B cell (primary cell): ENCODE measurements around the gene NRL. TPM values are rescaled to one million over a fixed set of nuclear protein-coding genes. Genes with fewer than 3 reads are reported as not detected.

Experiments
- ATAC-seq: fragments of 200-7000 bp; cut with Tn5 transposase; one replicate; pipeline ENCODE4 v1.10.0; 2021; ENCODE audit warnings: low read depth, mild to moderate bottlenecking, moderate number of reproducible peaks, moderate library complexity
- CTCF ChIA-PET: fragments of 350-600 bp; sonication (Branson Sonifier 250); formaldehyde crosslinking; loops from one replicate; lab custom pipeline; 2021; ENCODE audit warnings: antibody characterized with exemption, inconsistent platforms; lab: Charles Lee
- POLR2A ChIA-PET: fragments of 350-600 bp; sonication (Branson Sonifier 250); formaldehyde crosslinking; loops from one replicate; lab custom pipeline; 2021; ENCODE audit warnings: antibody characterized with exemption; lab: Charles Lee
- DNase-seq: peaks from one replicate; pipeline ENCODE4 v3.0.0; 2013
- H2AFZ ChIP-seq: 2 replicates; pipeline ENCODE4 v1.6.1; 2012; ENCODE audit warnings: mild to moderate bottlenecking, low read depth, low read length; ENCODE audit not compliant: insufficient read depth, poor library complexity, severe bottlenecking
- H3K27ac ChIP-seq, 2 donors: 1 replicate in 1 of 2; 2 replicates in 1 of 2; pipeline ENCODE4 v1.5.1; 2012 to 2013; ENCODE audit warnings: low read length in 2 of 2, mild to moderate bottlenecking in 2 of 2, moderate library complexity in 1 of 2
- H3K27me3 ChIP-seq, 4 experiments: fragments of 200-600 bp in 1 of 4; sonication (generic) in 1 of 4; replicated peaks in 1 of 4; 1 replicate in 2 of 4; 2 replicates in 2 of 4; pipeline versions ENCODE4 v1.6.1 to v1.7.0; 2013 to 2016; ENCODE audit warnings: low read length in 3 of 4, mild to moderate bottlenecking in 2 of 4, mixed read lengths in 1 of 4, moderate library complexity in 1 of 4; ENCODE audit not compliant: insufficient read depth in 4 of 4, control insufficient read depth in 3 of 4; ENCODE audit errors: control extremely low read depth in 1 of 4
- H3K36me3 ChIP-seq, 2 experiments: replicated peaks in 1 of 2; 1 replicate in 1 of 2; 2 replicates in 1 of 2; pipeline versions ENCODE4 v1.6.1 to v1.7.1; 2013; ENCODE audit warnings: low read length in 1 of 2; ENCODE audit not compliant: insufficient read depth in 2 of 2, control insufficient read depth in 1 of 2; ENCODE audit errors: control extremely low read depth in 1 of 2, extremely low read depth in 1 of 2
- H3K4me1 ChIP-seq, 2 donors: fragments of 200-600 bp in 1 of 2; sonication (generic) in 1 of 2; 1 replicate in 1 of 2; 2 replicates in 1 of 2; pipeline versions ENCODE4 v1.5.1 to v1.6.1; 2013 to 2017; ENCODE audit warnings: low read length in 2 of 2; ENCODE audit not compliant: control insufficient read depth in 2 of 2, insufficient read depth in 2 of 2
- H3K4me2 ChIP-seq: replicated peaks from 2 replicates; pipeline ENCODE3; 2012; ENCODE audit warnings: mild to moderate bottlenecking, low read depth, low read length; ENCODE audit not compliant: poor library complexity, severe bottlenecking
- H3K4me3 ChIP-seq, 5 experiments: fragments of 200-600 bp in 1 of 5; sonication (generic) in 1 of 5; 1 replicate in 3 of 5; 2 replicates in 2 of 5; pipeline versions ENCODE4 v1.5.1 to v1.7.0; 2011 to 2016; ENCODE audit warnings: low read length in 4 of 5, mild to moderate bottlenecking in 4 of 5, low read depth in 2 of 5, control low read depth in 1 of 5, moderate library complexity in 1 of 5; ENCODE audit not compliant: insufficient read depth in 1 of 5; ENCODE audit errors: control extremely low read depth in 1 of 5, extremely low read depth in 1 of 5
- H3K79me2 ChIP-seq: fragments of 200-600 bp; sonication (generic); one replicate; pipeline ENCODE4 v1.6.0; 2016; ENCODE audit warnings: low read length; ENCODE audit not compliant: control insufficient read depth, insufficient read depth
- H3K9ac ChIP-seq: fragments of 200-600 bp; sonication (generic); 2 replicates; pipeline ENCODE4 v1.6.1; 2017; ENCODE audit warnings: mild to moderate bottlenecking, low read length, moderate library complexity
- H3K9me3 ChIP-seq, 3 donors: one replicate each; pipeline versions ENCODE4 v1.6.1 to v1.7.1; 2013; ENCODE audit warnings: low read length in 2 of 3; ENCODE audit not compliant: control insufficient read depth in 2 of 3, insufficient read depth in 1 of 3; ENCODE audit errors: control extremely low read depth in 1 of 3
- H4K20me1 ChIP-seq: 2 replicates; pipeline ENCODE4 v1.6.0; 2012; ENCODE audit warnings: mild to moderate bottlenecking, low read length; ENCODE audit not compliant: insufficient read depth, control insufficient read depth, poor library complexity, severe bottlenecking
- H3K27ac Mint-ChIP-seq: one replicate; pipeline ENCODE4 v1.8.0; 2021; ENCODE audit warnings: mixed read lengths
- H3K27me3 Mint-ChIP-seq: one replicate; pipeline ENCODE4 v1.8.0; 2021; ENCODE audit warnings: mixed read lengths
- H3K4me1 Mint-ChIP-seq: one replicate; pipeline ENCODE4 v1.8.0; 2021; ENCODE audit warnings: mixed read lengths
- H3K4me3 Mint-ChIP-seq: one replicate; pipeline ENCODE4 v1.8.0; 2021; ENCODE audit warnings: mixed read lengths
- H3K9me3 Mint-ChIP-seq: one replicate; pipeline ENCODE4 v1.8.0; 2022; ENCODE audit warnings: mixed read lengths; ENCODE audit not compliant: insufficient read depth
- CTCF ChIP-seq: fragments of 200-600 bp; IDR thresholded peaks from one replicate; pipeline ENCODE4 v1.8.0; 2022; ENCODE audit warnings: antibody characterized with exemption, mild to moderate bottlenecking
- EZH2 ChIP-seq: IDR thresholded peaks from 2 replicates; pipeline ENCODE4 v1.6.1; 2012; ENCODE audit warnings: borderline replicate concordance, low read depth, mild to moderate bottlenecking, moderate library complexity, low read length; ENCODE audit not compliant: insufficient read depth, poor library complexity, severe bottlenecking
- WGBS: methylation state at CpG from one replicate; pipeline ENCODE4 v1.1.5; 2013; ENCODE audit warnings: missing lambda C conversion rate; ENCODE audit not compliant: insufficient coverage; 5-methylcytosine and 5-hydroxymethylcytosine counted together
- intact Hi-C: fragments of 100-400 bp; cut with micrococcal nuclease; formaldehyde crosslinking; loops from one replicate; pipeline ENCODE4 v1.10.0; 2022
- polyA plus RNA-seq: library from polyadenylated mRNA; depleted of rRNA; stranded (reverse); fragments of >200 nt; gene quantifications from 2 replicates; pipeline ENCODE4 v1.2.3, GENCODE V29; 2012
- total RNA-seq, 2 donors: library from RNA; stranded (reverse); fragments of 120-200 nt in 1 of 2; gene quantifications; 1 replicate in 1 of 2; 2 replicates in 1 of 2; pipeline versions ENCODE4 v1.2.3 to v1.2.4, GENCODE V29; 2013 to 2022

NRL gene
- total and polyA plus RNA-seq, 2 donors (not counting 1 experiment from before 2014, with no cell fraction given) = 7.0 to 8.8 TPM

DNA sequence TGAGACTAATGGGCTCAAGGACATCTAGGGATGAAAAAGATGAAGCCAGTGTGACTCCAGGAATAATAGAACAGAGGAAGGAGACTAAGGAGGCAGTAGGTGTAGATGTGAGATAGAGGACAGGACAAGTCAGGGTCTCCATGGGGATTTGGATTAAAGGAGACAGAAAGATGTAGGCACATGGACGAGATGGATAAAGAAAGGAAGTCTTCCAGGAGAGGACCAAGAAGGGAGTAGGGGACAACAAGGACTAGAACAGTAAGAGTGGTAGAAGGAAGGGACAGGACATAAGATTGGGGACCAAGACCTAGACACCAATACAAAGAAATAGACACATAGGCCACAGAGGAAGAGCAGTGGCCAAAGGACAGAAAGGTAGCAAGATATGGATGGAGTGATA lies 27.7 kb downstream of the NRL start:
- no peaks in the 10 kb centered on the region for H3K27me3 ChIP-seq
- POLR2A ChIA-PET = no interaction called here
- H2AFZ ChIP-seq = no peak overlapping the region
- CTCF ChIA-PET = interaction anchor here (1.2 to 8.0 kb wide), 3 partner anchors 21 to 33 kb away, joined by 3 to 75 read pairs (median 17); no protein-coding TSS in a partner anchor
- ATAC-seq = no peak
- Mint-ChIP-seq H3K9me3 (no peaks in the 10 kb centered on the region), H3K4me1 (peaks cover 14% of the 10 kb centered on the region), H3K4me3 (no peak overlapping the region), H3K27ac (no peak overlapping the region), H3K27me3 (no peaks in the 10 kb centered on the region)
- H3K27ac ChIP-seq = no peak overlapping the region
- no peak overlapping the region for H3K4me3 ChIP-seq
- peaks cover 4% of the 10 kb centered on the region for H3K79me2 ChIP-seq
- no peak overlapping the region for H3K9ac ChIP-seq
- TF ChIP-seq EZH2 = no peak
- no peak for TF ChIP-seq CTCF
- intact Hi-C loops = no loop called here
- 100% methylated on average over 1 of the region's 1 CpG for WGBS
- no peak for DNase-seq
- H3K4me2 ChIP-seq = no peak overlapping the region
- H3K9me3 ChIP-seq = no peaks in the 10 kb centered on the region
- H4K20me1 ChIP-seq = no peaks in the 10 kb centered on the region
- no peaks in the 10 kb centered on the region for H3K36me3 ChIP-seq
- peaks cover under 1 to 10% of the 10 kb centered on the region in 2 donors for H3K4me1 ChIP-seq

DNA sequence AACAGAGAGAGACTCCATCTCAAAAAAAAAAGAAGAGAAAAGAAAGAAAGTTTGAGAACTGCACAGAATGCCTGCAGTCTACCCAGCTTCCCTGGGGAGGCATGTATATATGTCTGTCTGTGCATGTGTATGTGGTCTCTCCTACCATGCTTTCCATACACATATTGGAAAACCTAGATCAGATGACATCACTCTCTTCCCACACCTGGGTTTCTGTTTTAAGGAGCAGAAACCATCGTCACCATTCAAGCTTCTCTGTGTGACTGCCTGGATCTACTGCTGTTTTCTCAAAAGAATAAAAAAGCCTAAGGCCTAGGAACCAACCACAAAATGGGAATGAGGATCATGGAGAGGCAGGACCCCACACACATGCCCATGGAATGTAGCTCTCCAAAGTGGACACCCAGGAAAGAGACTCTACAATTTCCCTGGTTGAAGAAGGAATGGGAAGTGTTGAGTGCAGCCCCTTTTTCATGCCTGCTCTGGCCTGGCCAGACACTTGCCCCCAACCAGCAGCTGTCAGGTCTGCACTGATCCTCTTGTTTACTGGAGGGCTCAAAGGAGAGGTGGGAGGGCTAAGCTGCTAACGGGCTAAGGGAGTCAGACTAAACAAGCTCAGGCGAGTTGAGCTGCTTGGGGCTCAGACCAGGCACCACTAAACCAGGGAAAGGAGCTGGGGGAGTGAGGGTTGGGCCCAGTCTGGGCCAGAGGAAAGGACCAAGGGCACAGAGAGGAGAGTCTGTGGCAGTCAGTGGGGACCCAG lies 28.4 kb downstream of the NRL start:
- peaks cover 4% of the 10 kb centered on the region for H3K79me2 ChIP-seq
- DNase-seq (no peak), ATAC-seq (no peak)
- TF ChIP-seq EZH2 (no peak), CTCF (no peak)
- H2AFZ ChIP-seq = no peak overlapping the region
- no peak overlapping the region for H3K27ac Mint-ChIP-seq
- H3K36me3 ChIP-seq = no peaks in the 10 kb centered on the region
- no peak overlapping the region for H3K27ac ChIP-seq
- H3K27me3 Mint-ChIP-seq = no peaks in the 10 kb centered on the region
- POLR2A ChIA-PET = no interaction called here
- no peaks in the 10 kb centered on the region for H4K20me1 ChIP-seq
- H3K4me3 Mint-ChIP-seq = no peak overlapping the region
- no peaks in the 10 kb centered on the region for H3K27me3 ChIP-seq
- intact Hi-C loops = no loop called here
- CTCF ChIA-PET = interaction anchor here (1.2 to 8.0 kb wide), 3 partner anchors 22 to 32 kb away, joined by 3 to 75 read pairs (median 17); no protein-coding TSS in a partner anchor
- no peaks in the 10 kb centered on the region for H3K9me3 ChIP-seq
- no peaks in the 10 kb centered on the region for H3K9me3 Mint-ChIP-seq
- WGBS = 90% methylated on average over 3 of the region's 3 CpGs
- H3K4me3 ChIP-seq = no peak overlapping the region
- H3K4me2 ChIP-seq = no peak overlapping the region
- peaks cover 5 to 16% of the 10 kb centered on the region in 2 donors for H3K4me1 ChIP-seq
- H3K4me1 Mint-ChIP-seq = peaks cover 17% of the 10 kb centered on the region
- H3K9ac ChIP-seq = no peak overlapping the region
